MM.1S (cell line): ENCODE measurements around the gene KCNH1.
"Not testable (repeated sequence)": the region's sequence is repeated elsewhere in the genome, so short reads cannot be mapped to it uniquely, and the experiment has no call there.

Source experiments
- DNase-seq: peaks from one replicate; pipeline ENCODE4 v3.0.0-alpha.2; 2015
- H2AFZ ChIP-seq: fragments of 300-600 bp; sonication (generic); 2 replicates; pipeline ENCODE4 v1.6.0; 2016; ENCODE audit warnings: antibody characterized with exemption, low read length
- H3F3A ChIP-seq: fragments of 300-600 bp; sonication (generic); 2 replicates; pipeline ENCODE4 v1.6.1; 2016; ENCODE audit warnings: mild to moderate bottlenecking, antibody characterized with exemption, low read length, moderate library complexity, mixed read lengths; ENCODE audit not compliant: insufficient read depth
- H3K27ac ChIP-seq: fragments of 300-600 bp; sonication (generic); 2 replicates; pipeline ENCODE4 v1.5.1; 2016; ENCODE audit warnings: mild to moderate bottlenecking, low read length
- H3K27me3 ChIP-seq: fragments of 300-600 bp; sonication (generic); replicated peaks from 2 replicates; pipeline ENCODE4 v1.6.0; 2016; ENCODE audit warnings: low read length; ENCODE audit not compliant: insufficient read depth
- H3K36me3 ChIP-seq: fragments of 300-600 bp; sonication (generic); replicated peaks from 2 replicates; pipeline ENCODE4 v1.6.1; 2016; ENCODE audit warnings: mild to moderate bottlenecking, low read length, mixed read lengths; ENCODE audit not compliant: insufficient read depth
- H3K4me1 ChIP-seq: fragments of 300-600 bp; sonication (generic); 2 replicates; pipeline ENCODE4 v1.6.1; 2016; ENCODE audit warnings: low read length, mixed read lengths
- H3K4me2 ChIP-seq: fragments of 300-600 bp; sonication (generic); 2 replicates; pipeline ENCODE4 v1.6.0; 2016; ENCODE audit warnings: low read depth, low read length
- H3K4me3 ChIP-seq: fragments of 300-600 bp; sonication (generic); 2 replicates; pipeline ENCODE4 v1.5.1; 2016; ENCODE audit warnings: low read length, mixed read lengths
- H3K79me2 ChIP-seq: fragments of 300-600 bp; sonication (generic); 2 replicates; pipeline ENCODE4 v1.6.1; 2016; ENCODE audit warnings: mixed run types, low read length, mixed read lengths
- H3K9ac ChIP-seq: fragments of 300-600 bp; sonication (generic); 2 replicates; pipeline ENCODE4 v1.6.1; 2016; ENCODE audit warnings: low read length, mixed read lengths
- H3K9me2 ChIP-seq: fragments of 300-600 bp; sonication (generic); replicated peaks from 2 replicates; pipeline ENCODE4 v1.6.1; 2016; ENCODE audit warnings: mild to moderate bottlenecking, low read length, mixed read lengths; ENCODE audit not compliant: insufficient read depth
- H3K9me3 ChIP-seq: fragments of 300-600 bp; sonication (generic); replicated peaks from 2 replicates; pipeline ENCODE4 v1.6.1; 2016; ENCODE audit warnings: mild to moderate bottlenecking, low read length, mixed read lengths; ENCODE audit not compliant: insufficient read depth
- H4K20me1 ChIP-seq: fragments of 300-600 bp; sonication (generic); 2 replicates; pipeline ENCODE4 v1.6.1; 2016; ENCODE audit warnings: mild to moderate bottlenecking, low read length, moderate library complexity, mixed read lengths; ENCODE audit not compliant: insufficient read depth
- CTCF ChIP-seq: fragments of 300-600 bp; sonication (generic); IDR thresholded peaks from 2 replicates; pipeline ENCODE4 v1.5.1; 2016; ENCODE audit warnings: antibody characterized with exemption, low read length, mixed read lengths
- EZH2 ChIP-seq: fragments of 300-600 bp; sonication (generic); optimal IDR thresholded peaks from 2 replicates; pipeline ENCODE3; 2017; ENCODE audit warnings: low read depth, mild to moderate bottlenecking, antibody characterized with exemption, low read length, mixed read lengths
- EZH2phosphoT487 ChIP-seq: fragments of 300-600 bp; sonication (generic); IDR thresholded peaks from 2 replicates; pipeline ENCODE4 v1.6.1; 2018; ENCODE audit warnings: antibody characterized with exemption, low read length

Gene KCNH1

GRCh38 chr1:211066781-211067384 is 67.1 kb downstream of the KCNH1 start:
- H2AFZ ChIP-seq, result no peak overlapping the region
- no peaks in the 10 kb centered on the region for H3F3A ChIP-seq
- no peak for TF ChIP-seq CTCF
- no peak for TF ChIP-seq EZH2phosphoT487
- TF ChIP-seq EZH2, result no peak
- no peak overlapping the region for H3K4me2 ChIP-seq
- no peaks in the 10 kb centered on the region for H3K9me2 ChIP-seq
- no peak for DNase-seq
- no peaks in the 10 kb centered on the region for H3K9me3 ChIP-seq
- H3K27me3 ChIP-seq, result no peaks in the 10 kb centered on the region
- H3K4me1 ChIP-seq, result no peaks in the 10 kb centered on the region
- no peaks in the 10 kb centered on the region for H3K79me2 ChIP-seq
- no peaks in the 10 kb centered on the region for H4K20me1 ChIP-seq
- no peak overlapping the region for H3K4me3 ChIP-seq
- no peak overlapping the region for H3K9ac ChIP-seq
- H3K27ac ChIP-seq, result no peak overlapping the region
- no peaks in the 10 kb centered on the region for H3K36me3 ChIP-seq

- H3K4me3 ChIP-seq, H3F3A ChIP-seq, H3K27ac ChIP-seq, H3K36me3 ChIP-seq, H3K4me2 ChIP-seq, H3K4me1 ChIP-seq, DNase-seq, H3K9me2 ChIP-seq, H3K79me2 ChIP-seq, H3K27me3 ChIP-seq, H2AFZ ChIP-seq, H3K9me3 ChIP-seq, H3K9ac ChIP-seq, H4K20me1 ChIP-seq: not testable (repeated sequence)
Observed at GRCh38 chr1:211041838-211042237, 92.1 kb downstream of the KCNH1 start.

GRCh38 chr1:211037095-211037494 is 96.9 kb downstream of the KCNH1 start:
- no peaks in the 10 kb centered on the region for H4K20me1 ChIP-seq
- no peak for DNase-seq
- H3K79me2 ChIP-seq, result no peaks in the 10 kb centered on the region
- H3K27me3 ChIP-seq, result no peaks in the 10 kb centered on the region
- H2AFZ ChIP-seq, result no peak overlapping the region
- H3K4me3 ChIP-seq, result no peak overlapping the region
- H3K9ac ChIP-seq, result no peak overlapping the region
- H3K27ac ChIP-seq, result no peak overlapping the region
- no peaks in the 10 kb centered on the region for H3K9me2 ChIP-seq
- H3K9me3 ChIP-seq, result no peaks in the 10 kb centered on the region
- no peak overlapping the region for H3K4me2 ChIP-seq
- no peaks in the 10 kb centered on the region for H3K4me1 ChIP-seq
- no peaks in the 10 kb centered on the region for H3F3A ChIP-seq
- no peaks in the 10 kb centered on the region for H3K36me3 ChIP-seq
- TF ChIP-seq EZH2, result no peak
- no peak for TF ChIP-seq CTCF
- no peak for TF ChIP-seq EZH2phosphoT487

GRCh38 chr1:211036381-211037060 is 97.4 kb downstream of the KCNH1 start:
- Histone ChIP-seq H3K4me1 (no peaks in the 10 kb centered on the region), H3K4me2 (no peak overlapping the region), H3K27ac (no peak overlapping the region), H3K9me3 (no peaks in the 10 kb centered on the region), H3F3A (no peaks in the 10 kb centered on the region), H3K79me2 (no peaks in the 10 kb centered on the region), H4K20me1 (no peaks in the 10 kb centered on the region), H3K36me3 (no peaks in the 10 kb centered on the region), H3K9me2 (no peaks in the 10 kb centered on the region), H3K27me3 (no peaks in the 10 kb centered on the region), H3K4me3 (no peak overlapping the region), H2AFZ (no peak overlapping the region), H3K9ac (no peak overlapping the region)
- DNase-seq, result no peak
- no peak for TF ChIP-seq CTCF
